GM21360 (cell line): ENCODE data around the gene TMEM92.
"Not testable (repeated sequence)": the region's sequence is repeated elsewhere in the genome, so short reads cannot be mapped to it uniquely, and the experiment has no call there.

Experiments
- ATAC-seq: cut with Tn5 transposase; IDR thresholded peaks from one replicate; pipeline ENCODE4 v1.9.1; 2021; ENCODE audit warnings: mild to moderate bottlenecking, moderate library complexity; ENCODE audit not compliant: unreplicated experiment

The TMEM92 gene

GRCh38 chr17:50261051-50261915 lies 13.0 kb upstream of the TMEM92 start:
- no peak for ATAC-seq

GRCh38 chr17:50262001-50262794 lies 12.1 kb upstream of the TMEM92 start:
- ATAC-seq = no peak

GRCh38 chr17:50263331-50264262 lies 10.7 kb upstream of the TMEM92 start:
- ATAC-seq = no peak

DNA sequence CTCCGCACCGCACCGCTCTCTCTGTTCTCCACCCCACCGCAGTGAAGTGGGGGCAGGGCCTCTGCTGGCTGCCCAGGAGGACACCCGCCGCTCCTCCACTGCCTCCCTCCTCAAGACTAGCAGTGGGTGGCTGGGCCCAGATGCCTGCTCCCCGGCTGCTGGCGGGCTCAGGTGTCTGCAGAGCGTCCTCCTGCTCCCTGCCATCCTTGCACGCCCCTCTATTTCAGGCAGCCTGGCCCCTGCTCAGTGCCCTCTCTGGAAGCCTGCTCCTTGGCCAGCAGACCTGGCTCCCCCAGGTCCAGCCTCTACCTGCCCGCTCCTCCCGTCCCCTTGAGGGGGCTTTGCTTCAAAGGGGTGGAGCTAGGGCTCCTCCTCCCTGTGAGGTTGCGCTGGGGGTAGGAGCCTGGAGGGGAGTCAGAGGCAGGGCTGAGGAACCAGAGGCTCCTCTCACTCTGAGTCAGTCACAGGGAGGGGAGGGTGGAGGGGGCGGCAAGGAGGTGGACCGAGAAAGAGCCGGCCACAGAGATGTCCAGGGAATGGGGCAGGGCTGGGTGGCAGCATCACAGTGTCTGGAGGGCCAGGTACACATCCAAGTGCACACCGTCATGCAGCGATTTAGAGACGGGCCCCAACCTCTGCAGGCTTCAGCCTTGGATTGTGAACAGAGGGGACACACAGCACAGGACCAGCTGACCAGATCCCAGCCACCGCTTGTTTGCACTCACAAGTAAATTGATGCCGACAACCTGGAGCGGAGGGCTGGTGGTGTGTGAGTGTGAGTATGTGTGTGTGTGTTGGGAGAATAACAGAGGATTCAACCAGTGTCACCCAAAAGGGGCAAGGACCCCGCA lies 9.8 kb upstream of the TMEM92 start:
- no peak for ATAC-seq

DNA sequence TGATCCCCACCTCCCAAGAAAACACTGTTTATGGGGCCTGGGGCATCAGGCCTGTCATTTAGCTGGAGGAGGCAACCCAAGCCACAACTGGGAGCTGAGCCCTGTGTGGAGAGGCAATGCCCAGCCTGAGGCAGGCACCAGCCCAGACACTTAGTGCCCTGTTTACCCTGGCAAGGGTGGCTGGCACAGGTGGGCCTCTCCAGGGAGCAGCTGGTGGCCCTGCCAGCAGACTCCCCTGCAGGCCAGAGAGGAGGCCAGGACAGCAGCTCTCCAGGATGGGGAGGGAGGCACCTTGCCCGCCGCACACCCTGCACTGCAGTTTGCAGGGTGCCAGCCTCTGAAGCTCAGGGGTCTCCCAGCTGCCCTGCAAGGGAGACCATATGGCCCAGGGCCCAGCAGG lies 9.1 kb upstream of the TMEM92 start:
- no peak for ATAC-seq

GRCh38 chr17:50265690-50266315 lies 8.5 kb upstream of the TMEM92 start:
- ATAC-seq = no peak

- no peak for ATAC-seq
Observed at GRCh38 chr17:50266384-50267073, 7.7 kb upstream of the TMEM92 start.

GRCh38 chr17:50267074-50267841 lies 7.0 kb upstream of the TMEM92 start:
- ATAC-seq = no peak

GRCh38 chr17:50268026-50268425 lies 6.2 kb upstream of the TMEM92 start:
- no peak for ATAC-seq

- no peak for ATAC-seq
Observed at GRCh38 chr17:50268743-50269275, 5.5 kb upstream of the TMEM92 start.

- ATAC-seq = no peak
Observed at GRCh38 chr17:50269477-50270434, 4.5 kb upstream of the TMEM92 start.

GRCh38 chr17:50270435-50271362 lies 3.6 kb upstream of the TMEM92 start:
- ATAC-seq = no peak

GRCh38 chr17:50271363-50271750 lies 2.9 kb upstream of the TMEM92 start:
- ATAC-seq = not testable (repeated sequence)

GRCh38 chr17:50272246-50272645 lies 2.0 kb upstream of the TMEM92 start:
- no peak for ATAC-seq

GRCh38 chr17:50272711-50273653 lies 1.3 kb upstream of the TMEM92 start:
- no peak for ATAC-seq
